ENCODE data around the gene MRPL46.

DNA sequence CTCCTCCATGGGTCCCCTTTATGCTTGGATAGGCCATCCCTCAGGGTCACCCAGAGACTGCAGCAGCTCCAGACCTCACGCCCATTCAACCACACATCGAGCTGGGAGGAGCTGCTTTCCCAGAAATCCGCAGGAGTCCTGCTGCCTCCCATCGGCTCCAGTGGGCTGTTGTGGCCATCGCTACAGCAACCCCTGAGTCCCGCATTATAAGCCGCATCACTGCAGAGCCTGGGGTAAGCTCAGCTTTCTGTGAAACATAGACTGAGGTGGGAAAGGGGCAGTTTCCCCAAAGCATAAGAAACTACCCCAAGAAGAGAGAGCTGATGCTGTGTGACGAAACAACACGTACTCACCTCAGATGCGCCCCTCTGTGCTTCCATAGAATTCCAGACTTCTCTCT lies 35.7 kb downstream of the MRPL46 start:
- no peak for TF ChIP-seq CREB1 (CRISPR knock-in tag; IDR thresholded peaks at IDR 0.05; ENCODE audit: low read depth)
- TF ChIP-seq, protein P1, sequence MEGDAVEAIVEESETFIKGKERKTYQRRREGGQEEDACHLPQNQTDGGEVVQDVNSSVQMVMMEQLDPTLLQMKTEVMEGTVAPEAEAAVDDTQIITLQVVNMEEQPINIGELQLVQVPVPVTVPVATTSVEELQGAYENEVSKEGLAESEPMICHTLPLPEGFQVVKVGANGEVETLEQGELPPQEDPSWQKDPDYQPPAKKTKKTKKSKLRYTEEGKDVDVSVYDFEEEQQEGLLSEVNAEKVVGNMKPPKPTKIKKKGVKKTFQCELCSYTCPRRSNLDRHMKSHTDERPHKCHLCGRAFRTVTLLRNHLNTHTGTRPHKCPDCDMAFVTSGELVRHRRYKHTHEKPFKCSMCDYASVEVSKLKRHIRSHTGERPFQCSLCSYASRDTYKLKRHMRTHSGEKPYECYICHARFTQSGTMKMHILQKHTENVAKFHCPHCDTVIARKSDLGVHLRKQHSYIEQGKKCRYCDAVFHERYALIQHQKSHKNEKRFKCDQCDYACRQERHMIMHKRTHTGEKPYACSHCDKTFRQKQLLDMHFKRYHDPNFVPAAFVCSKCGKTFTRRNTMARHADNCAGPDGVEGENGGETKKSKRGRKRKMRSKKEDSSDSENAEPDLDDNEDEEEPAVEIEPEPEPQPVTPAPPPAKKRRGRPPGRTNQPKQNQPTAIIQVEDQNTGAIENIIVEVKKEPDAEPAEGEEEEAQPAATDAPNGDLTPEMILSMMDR (conservative IDR thresholded peaks at IDR 0.05; ENCODE audit: low read depth in 2 of 2) = no peak
